Activated CD4-positive, alpha-beta T cell treated with anti-CD3 and anti-CD28 coated beads, Interleukin-2, Interleukin-6, amounts not matched to agents 100 ng/mL and 50 ng/mL, durations not matched to agents 16 hours and 8 hours (primary cell): ENCODE measurements around the gene OXGR1.

Source experiments
- DNase-seq: peaks from one replicate; pipeline ENCODE4 v3.0.0-alpha.2; 2020

OXGR1 gene

DNA sequence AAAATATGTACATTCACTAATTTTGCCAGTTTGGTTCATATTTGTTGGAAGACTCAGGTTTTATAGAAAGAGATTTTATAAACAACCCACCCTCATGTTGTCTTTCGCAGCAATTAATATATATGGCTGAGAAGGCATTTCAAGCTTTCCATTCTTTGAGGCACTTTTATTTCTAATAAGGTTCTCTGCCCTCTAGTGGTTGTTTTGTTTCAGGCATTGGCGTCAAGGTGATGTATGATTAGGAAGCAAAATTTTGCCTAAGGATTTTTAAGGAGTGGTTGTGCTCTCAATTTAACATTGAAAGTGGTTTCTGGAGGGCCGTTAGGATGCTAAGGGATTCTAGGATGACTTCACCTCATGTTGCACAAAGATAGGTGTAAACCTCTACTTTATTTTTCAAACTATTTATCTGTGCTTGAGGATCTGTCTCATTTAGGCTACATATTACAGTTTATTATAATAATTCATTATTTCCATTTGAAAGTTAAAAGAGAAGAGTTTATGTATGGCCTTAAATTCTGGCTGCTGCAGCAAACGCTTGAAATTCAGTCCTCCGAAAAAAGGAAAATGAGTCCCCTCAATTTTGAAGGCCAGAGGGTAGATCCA is 35.9 kb downstream of the OXGR1 start:
- peak; percentile 24 for DNase-seq

DNA sequence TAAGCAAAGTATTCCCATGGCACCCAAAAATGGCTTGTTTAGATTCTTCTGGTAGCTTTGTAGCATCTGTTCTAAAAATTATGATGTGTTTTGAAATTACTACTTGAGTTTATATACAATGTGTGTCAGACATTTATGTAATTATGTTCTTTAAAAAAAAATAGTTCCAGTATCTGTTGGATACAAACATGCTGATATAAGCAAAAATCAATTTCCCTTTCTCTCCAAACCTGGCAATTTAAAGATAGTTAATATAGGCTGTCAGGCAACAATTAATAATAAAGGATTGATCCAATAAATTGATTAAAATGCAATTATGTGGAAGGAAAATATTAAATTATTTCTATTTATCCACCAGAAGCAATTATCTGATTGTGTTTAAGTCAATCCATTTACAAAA is 41.7 kb downstream of the OXGR1 start:
- DNase-seq = no peak

DNA sequence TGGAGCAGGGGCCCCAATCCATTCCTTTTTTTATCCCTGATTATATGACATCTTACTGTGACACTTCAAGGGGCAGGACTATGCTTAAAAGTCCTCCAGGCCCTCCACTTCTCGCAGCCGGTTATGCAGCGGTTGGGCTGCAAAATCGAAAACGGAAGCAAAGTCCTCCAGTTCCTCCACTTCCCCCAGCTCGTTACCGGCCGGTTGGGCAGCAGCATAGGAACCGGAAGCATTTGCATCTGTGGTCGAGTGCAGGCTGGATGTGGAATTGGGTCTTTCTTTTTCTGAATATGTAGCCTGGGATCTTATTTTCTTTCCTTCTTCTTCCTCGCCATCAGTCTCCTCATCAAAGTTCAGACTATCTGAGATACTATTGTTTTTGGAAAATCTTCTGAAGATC is 46.1 kb downstream of the OXGR1 start:
- DNase-seq = no peak

DNA sequence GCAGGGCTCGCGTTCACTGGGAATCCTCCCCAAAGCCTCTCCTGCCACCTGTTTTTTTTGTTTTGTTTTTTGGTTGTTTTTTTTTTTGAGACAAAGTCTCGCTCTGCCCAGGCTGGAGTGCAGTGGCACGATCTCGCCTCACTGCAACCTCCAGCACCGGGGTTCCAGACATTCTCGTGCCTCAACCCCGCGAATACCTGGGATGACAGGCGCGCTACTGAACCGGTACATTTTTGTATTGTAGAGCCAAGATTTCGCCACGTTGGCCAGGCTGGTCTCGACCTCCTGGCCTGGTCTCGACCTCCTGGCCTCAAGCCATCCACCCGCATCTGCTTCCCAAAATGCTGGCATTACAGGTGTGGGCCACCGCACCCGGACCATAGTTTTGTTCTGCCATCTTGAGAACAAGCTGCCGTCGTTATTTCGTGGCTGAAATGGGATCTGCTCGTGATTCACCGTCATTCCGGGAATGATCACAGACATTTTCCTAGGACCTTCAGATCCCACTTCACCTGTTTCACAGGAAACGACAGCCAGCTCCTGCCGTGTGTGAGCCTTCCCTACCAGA is 46.8 kb downstream of the OXGR1 start:
- no peak for DNase-seq

DNA sequence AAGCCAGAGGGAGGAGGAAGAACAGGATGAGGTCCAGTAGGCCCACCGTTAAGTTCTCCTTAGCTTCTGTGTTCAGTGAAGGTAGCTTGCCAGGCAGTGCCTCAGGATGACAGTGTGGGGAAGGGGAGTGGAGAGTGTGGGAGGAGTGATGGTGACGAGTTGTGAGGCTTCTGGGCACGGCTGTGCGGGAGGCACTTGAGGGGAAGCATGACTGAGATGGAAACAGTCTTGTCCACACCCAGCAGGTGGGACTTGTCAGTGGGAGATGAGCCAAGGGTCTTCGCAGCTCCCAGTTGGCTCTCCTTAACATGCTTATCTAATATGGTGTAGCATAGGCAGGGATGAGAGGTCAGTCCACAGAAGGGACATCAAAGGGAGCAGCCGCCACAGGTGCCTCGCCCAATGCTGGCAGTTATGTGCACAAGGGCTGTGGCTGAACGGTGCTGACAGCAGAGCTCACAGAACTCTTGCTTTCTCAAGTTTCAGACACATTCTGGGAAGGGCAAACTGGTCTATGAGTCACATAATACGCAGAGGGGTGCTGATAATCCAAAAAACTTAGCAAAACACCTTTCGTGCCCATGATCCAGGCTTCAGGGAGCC is 47.5 kb downstream of the OXGR1 start:
- no peak for DNase-seq

DNA sequence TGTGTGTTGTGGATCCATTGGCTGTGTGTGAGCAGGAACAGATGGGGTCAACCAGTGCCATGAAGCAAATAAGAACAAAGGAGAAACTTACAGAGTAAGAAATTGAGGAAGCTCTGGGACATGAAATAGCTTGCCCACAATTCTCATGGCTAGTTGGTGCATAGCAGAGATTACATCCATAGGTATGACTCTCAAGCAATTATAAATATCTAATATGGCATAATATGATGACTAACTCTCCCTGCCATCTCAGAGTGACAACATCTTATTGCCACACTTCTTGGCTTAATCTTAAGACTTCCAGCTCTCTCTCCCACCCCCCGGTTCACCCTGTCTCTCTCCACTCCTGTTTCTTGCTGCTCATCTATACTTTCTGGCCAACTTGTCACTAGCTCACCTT is 53.3 kb downstream of the OXGR1 start:
- no peak for DNase-seq

DNA sequence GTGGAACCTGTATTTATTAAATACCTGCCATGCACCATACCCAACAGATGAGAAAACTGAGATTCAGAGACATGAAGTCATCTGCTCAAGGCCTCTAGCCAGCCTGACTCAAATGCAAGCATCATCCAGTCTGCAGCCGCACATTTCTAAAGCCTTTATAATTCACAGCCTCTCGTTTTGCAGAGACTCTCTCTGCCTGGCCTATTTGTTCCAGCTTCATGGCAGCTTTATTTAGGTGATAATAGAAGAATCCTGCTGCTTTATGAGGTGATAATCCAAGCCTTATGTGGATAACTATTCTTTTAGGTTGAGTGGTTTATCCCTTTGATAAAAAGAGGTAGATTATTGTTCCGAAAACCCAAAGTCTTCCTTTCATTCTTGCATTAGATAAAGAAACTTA is 58.4 kb downstream of the OXGR1 start:
- DNase-seq = no peak
